AG10803 (cell line): Measurements from ENCODE around the gene CXCL5.

Experiments
- DNase-seq: peaks from one replicate; pipeline ENCODE4 v3.0.0; 2010; ENCODE audit warnings: low read depth
- H3K4me3 ChIP-seq: 2 replicates; pipeline ENCODE4 v1.5.1; 2011; ENCODE audit warnings: mild to moderate bottlenecking, low read length, control low read depth
- TF ChIP-seq, protein P1 (sequence below): conservative IDR thresholded peaks from 2 replicates; pipeline ENCODE4 v1.5.1; 2011; ENCODE audit warnings: mild to moderate bottlenecking, low read length, control low read depth, inconsistent platforms

CXCL5 gene

DNA sequence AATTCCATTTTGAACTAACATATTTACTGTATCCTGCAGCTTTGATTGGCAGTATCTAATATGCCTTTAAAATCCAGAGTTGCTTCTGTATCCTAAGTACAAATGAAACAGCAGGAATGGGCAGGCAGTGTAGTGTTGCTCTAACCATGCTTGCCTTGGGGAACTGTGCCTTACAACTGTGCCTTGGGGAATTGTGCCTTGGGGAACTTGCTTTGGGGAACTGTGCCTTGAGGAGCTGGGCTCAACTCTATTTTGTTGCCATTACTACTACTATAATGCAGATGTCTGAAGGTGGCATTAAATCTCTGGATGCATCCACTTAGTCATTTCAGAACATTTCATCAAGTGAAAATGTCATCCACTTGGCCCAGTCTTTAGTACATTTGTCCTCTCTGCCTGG is 33.1 kb upstream of the CXCL5 start:
- TF ChIP-seq, protein P1, sequence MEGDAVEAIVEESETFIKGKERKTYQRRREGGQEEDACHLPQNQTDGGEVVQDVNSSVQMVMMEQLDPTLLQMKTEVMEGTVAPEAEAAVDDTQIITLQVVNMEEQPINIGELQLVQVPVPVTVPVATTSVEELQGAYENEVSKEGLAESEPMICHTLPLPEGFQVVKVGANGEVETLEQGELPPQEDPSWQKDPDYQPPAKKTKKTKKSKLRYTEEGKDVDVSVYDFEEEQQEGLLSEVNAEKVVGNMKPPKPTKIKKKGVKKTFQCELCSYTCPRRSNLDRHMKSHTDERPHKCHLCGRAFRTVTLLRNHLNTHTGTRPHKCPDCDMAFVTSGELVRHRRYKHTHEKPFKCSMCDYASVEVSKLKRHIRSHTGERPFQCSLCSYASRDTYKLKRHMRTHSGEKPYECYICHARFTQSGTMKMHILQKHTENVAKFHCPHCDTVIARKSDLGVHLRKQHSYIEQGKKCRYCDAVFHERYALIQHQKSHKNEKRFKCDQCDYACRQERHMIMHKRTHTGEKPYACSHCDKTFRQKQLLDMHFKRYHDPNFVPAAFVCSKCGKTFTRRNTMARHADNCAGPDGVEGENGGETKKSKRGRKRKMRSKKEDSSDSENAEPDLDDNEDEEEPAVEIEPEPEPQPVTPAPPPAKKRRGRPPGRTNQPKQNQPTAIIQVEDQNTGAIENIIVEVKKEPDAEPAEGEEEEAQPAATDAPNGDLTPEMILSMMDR: no peak
- DNase-seq: no peak
- H3K4me3 ChIP-seq: no peak overlapping the region

DNA sequence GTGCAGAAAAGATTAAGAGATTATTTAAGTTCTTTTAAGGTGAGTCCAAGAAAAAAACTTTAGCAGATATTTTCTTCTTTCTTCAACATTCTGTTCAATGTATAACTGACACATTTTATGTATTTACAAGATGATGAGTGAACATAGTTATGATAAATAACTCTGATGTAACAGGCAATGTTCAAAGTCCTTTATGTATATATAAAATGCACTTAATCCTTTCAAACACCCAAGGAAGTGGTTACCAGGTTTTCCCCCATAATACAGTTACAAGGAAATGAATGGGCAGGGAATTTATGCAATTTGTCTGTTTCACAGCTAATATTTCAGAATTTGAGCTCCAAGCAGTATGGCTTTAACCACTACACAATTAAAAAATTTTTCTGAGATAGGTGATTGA is 31.8 kb upstream of the CXCL5 start:
- TF ChIP-seq, protein P1: no peak
- DNase-seq: no peak
- no peak overlapping the region for H3K4me3 ChIP-seq

DNA sequence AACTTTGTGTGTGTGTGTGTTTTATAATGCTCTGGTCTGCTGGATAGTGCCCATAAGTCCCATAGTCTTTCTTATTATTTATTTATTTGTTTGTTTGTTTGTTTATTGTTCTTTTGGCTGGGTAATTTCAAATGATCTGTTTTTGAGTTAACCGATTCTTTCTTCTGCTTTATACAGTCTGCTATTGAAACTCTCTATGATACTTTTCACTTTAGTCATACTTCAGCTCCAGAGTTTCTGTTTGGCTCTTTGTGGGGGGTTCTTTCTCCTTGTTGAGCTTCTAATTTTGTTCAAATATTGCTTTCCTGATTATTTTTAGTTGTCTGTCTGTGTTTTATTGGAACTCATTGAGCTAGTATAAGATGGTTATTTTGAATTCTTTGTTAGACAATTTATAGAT is 30.0 kb upstream of the CXCL5 start:
- no peak overlapping the region for H3K4me3 ChIP-seq
- TF ChIP-seq, protein P1: no peak
- no peak for DNase-seq

DNA sequence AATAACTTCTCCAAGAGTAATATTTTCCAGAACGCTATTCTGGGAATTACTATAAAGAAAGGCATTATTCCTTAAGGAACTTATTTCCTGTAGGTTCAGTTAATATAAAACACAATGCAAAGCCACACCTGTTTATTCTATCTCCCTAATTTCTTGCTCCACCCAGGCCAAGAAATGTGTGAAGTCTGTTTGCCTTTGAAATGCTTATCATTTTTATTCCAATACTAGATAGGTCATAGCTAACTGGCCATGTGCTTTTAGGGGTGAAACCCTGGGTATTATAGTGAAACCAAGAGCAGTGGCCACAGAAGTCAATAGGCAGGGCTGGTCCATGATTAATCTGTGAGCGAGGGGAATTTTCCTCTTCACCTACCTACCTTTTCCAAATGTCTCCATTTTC is 25.2 kb upstream of the CXCL5 start:
- DNase-seq: no peak
- no peak overlapping the region for H3K4me3 ChIP-seq
- TF ChIP-seq, protein P1: no peak

DNA sequence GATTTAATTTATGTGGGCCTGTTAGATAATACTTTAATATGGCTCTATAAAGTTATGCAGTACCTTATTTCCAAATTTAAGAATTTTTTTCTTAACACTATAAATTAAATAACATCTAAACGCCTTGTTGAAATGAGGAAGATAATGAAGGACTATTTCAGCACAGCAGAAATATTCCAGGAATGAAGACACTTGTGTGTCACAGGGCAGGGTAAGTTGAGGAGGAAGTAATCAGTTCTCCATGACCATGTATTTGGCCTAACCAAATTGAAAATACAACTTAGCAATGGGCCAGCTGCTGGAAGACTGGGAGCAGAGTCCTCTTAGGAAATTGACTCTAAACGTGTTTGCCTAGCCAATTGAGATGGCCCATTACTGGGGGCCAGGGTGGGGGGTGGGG is 23.1 kb upstream of the CXCL5 start:
- DNase-seq: no peak
- TF ChIP-seq, protein P1: no peak
- H3K4me3 ChIP-seq: no peak overlapping the region

DNA sequence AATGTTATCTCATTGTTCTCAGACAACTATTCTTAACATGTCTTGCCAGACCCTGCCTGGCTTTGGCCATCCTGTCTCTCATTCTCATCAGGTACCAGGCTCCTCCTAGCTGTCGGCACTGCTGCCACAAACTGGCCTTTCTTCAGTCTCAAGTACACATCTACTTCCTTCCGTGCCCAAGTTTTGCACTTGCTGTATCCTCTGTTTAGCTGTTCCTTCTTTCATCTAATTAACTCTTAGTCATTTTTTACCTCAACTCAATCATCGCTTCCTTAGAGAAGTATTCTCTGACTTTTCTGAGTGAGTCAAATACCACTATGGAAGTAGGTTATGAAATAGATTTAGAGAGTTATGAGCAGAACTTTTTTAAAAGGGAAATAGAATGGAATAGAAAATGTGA is 20.3 kb upstream of the CXCL5 start:
- TF ChIP-seq, protein P1: no peak
- H3K4me3 ChIP-seq: no peak overlapping the region
- no peak for DNase-seq

DNA sequence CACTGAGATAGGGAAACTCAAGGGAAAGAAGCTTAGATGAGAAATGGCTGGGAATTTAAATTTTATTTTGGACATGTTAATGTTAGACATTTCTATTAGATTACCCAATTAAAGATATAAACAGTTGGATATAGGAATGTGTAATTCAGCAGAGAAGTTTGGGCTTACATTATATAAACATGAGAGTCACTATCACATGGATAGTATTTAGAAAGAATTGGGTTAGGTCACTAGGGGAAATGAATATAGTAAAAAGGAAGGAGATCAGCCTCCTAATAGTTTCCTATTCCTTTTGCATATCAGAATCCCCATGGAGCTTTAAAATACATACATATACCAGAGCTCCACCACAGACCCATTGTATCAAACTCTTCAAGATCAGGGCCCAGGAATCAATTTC is 19.6 kb upstream of the CXCL5 start:
- no peak overlapping the region for H3K4me3 ChIP-seq
- DNase-seq: no peak
- TF ChIP-seq, protein P1: no peak
